GM12878 (cell line): ENCODE results near the gene MANEAL. TPM values are rescaled to one million over a fixed set of nuclear protein-coding genes. Genes with fewer than 3 reads are reported as not detected.

Experiments used
- ATAC-seq: fragments of 200-7000 bp; cut with Tn5 transposase; 3 replicates; pipeline ENCODE4 v1.9.1; 2020; ENCODE audit warnings: mild to moderate bottlenecking, moderate library complexity
- BruUV-seq: library from RNA; stranded (reverse); fragments of 400-500 nt; replicated peaks from 2 replicates; lab custom pipeline; 2021; lab: Mats Ljungman, UMichigan
- CTCF ChIA-PET: fragments of 300-600 bp; sonication (Branson Sonifier 250); formaldehyde crosslinking; extraction: SDS; loops from one replicate; lab custom pipeline; 2021; ENCODE audit warnings: inconsistent platforms; lab: Yijun Ruan, JAX
- POLR2A ChIA-PET: fragments of 350-600 bp; formaldehyde crosslinking; extraction: SDS; loops from one replicate; lab custom pipeline; 2021; ENCODE audit warnings: inconsistent platforms; lab: Charles Lee
- RAD21 ChIA-PET: fragments of 300-600 bp; sonication (Branson Sonifier 250); formaldehyde crosslinking; loops from one replicate; lab custom pipeline; 2023; ENCODE audit warnings: antibody characterized with exemption; ENCODE audit not compliant: unreplicated experiment; lab: Charles Lee
- SMC1A ChIA-PET: fragments of 300-600 bp; sonication (Branson Sonifier 250); formaldehyde crosslinking; loops from one replicate; lab custom pipeline; 2023; ENCODE audit not compliant: unreplicated experiment, uncharacterized antibody; lab: Charles Lee
- DNase-seq: peaks from one replicate; pipeline ENCODE4 v3.0.0-alpha.2; 2011; ENCODE audit warnings: low read depth, low spot score
- FAIRE-seq: peaks from 3 replicates; lab custom pipeline; 2011; peaks lifted over from hg19 to GRCh38; lab: Jason Lieb, UNC
- H2AFZ ChIP-seq: 2 replicates; pipeline ENCODE4 v1.6.0; 2011; ENCODE audit warnings: low read depth, low read length, control low read depth; ENCODE audit not compliant: control insufficient read depth
- H3K27ac ChIP-seq: 2 replicates; pipeline ENCODE4 v1.5.1; 2011; ENCODE audit warnings: control low read depth; ENCODE audit not compliant: control insufficient read depth, insufficient read depth
- H3K27me3 ChIP-seq, 2 experiments: replicated peaks in 1 of 2; 2 replicates each; pipeline versions ENCODE4 v1.6.0 to v1.6.1; 2011; ENCODE audit warnings: low read length in 1 of 2; ENCODE audit not compliant: control insufficient read depth in 2 of 2, insufficient read depth in 2 of 2
- H3K36me3 ChIP-seq, 2 experiments: 2 replicates each; pipeline ENCODE4 v1.5.1; 2011; ENCODE audit warnings: low read length in 1 of 2; ENCODE audit not compliant: control insufficient read depth in 2 of 2, insufficient read depth in 2 of 2
- H3K4me1 ChIP-seq: 2 replicates; pipeline ENCODE4 v1.6.1; 2011; ENCODE audit warnings: mild to moderate bottlenecking, low read length, moderate library complexity, mixed read lengths; ENCODE audit not compliant: control insufficient read depth, insufficient read depth
- H3K4me2 ChIP-seq: 2 replicates; pipeline ENCODE4 v1.6.0; 2011; ENCODE audit warnings: control low read depth; ENCODE audit not compliant: control insufficient read depth, insufficient read depth
- H3K4me3 ChIP-seq: fragments of 200-600 bp; sonication (generic); 2 replicates; pipeline ENCODE4 v1.5.1; 2016
- H3K79me2 ChIP-seq: 2 replicates; pipeline ENCODE4 v1.6.0; 2011; ENCODE audit warnings: low read length; ENCODE audit not compliant: control insufficient read depth, insufficient read depth
- H3K9ac ChIP-seq: 2 replicates; pipeline ENCODE4 v1.8.0; 2011; ENCODE audit warnings: low read length, control low read depth, mixed read lengths; ENCODE audit not compliant: control insufficient read depth, insufficient read depth
- H3K9me3 ChIP-seq: replicated peaks from 3 replicates; pipeline ENCODE4 v1.5.1; 2011; ENCODE audit warnings: mild to moderate bottlenecking, low read length; ENCODE audit not compliant: control insufficient read depth, insufficient read depth
- H4K20me1 ChIP-seq: 2 replicates; pipeline ENCODE4 v1.6.0; 2011; ENCODE audit not compliant: control insufficient read depth, insufficient read depth
- BCL3 ChIP-seq: IDR thresholded peaks from 2 replicates; pipeline ENCODE4 v1.6.1; 2011; ENCODE audit warnings: borderline replicate concordance, low read depth, mild to moderate bottlenecking, moderate library complexity, low read length; ENCODE audit not compliant: insufficient read depth, poor library complexity, severe bottlenecking
- E2F4 ChIP-seq: IDR thresholded peaks from 2 replicates; pipeline ENCODE4 v1.6.1; 2012; ENCODE audit warnings: low read depth, low read length, improper control_type of control experiment
- MXI1 ChIP-seq: fragments of 150-350 bp; IDR thresholded peaks from 2 replicates; pipeline ENCODE4 v1.6.1; 2011; ENCODE audit warnings: low read depth, mild to moderate bottlenecking, inconsistent platforms, low read length, improper control_type of control experiment
- SUZ12 ChIP-seq: fragments of 200-600 bp; sonication (generic); IDR thresholded peaks from one replicate; pipeline ENCODE4 v1.6.1; 2018; ENCODE audit warnings: antibody characterized with exemption, mild to moderate bottlenecking; ENCODE audit not compliant: unreplicated experiment
- ZBTB11 ChIP-seq: fragments of 450-650 bp; formaldehyde crosslinking; IDR thresholded peaks from 2 replicates; pipeline ENCODE4 v1.5.0; 2022; ENCODE audit warnings: mild to moderate bottlenecking, missing genetic modification characterization
- ZBTB40 ChIP-seq: fragments of 450-650 bp; IDR thresholded peaks from 2 replicates; pipeline ENCODE4 v1.6.1; 2016; ENCODE audit warnings: mild to moderate bottlenecking, moderate library complexity, borderline replicate concordance
- WGBS: methylation state at CpG from one replicate; pipeline ENCODE4 v1.1.6; 2016; ENCODE audit warnings: low lambda C conversion rate; ENCODE audit not compliant: insufficient replicate concordance, insufficient coverage; ENCODE audit errors: missing lambda C conversion rate; 5-methylcytosine and 5-hydroxymethylcytosine counted together
- in situ Hi-C: fragments of 300-500 bp; cut with MboI; formaldehyde crosslinking; loops from 9 replicates; pipeline ENCODE4 v1.14.3; 2018; ENCODE audit warnings: mixed read lengths
- intact Hi-C: fragments of 100-400 bp; cut with micrococcal nuclease; formaldehyde crosslinking; loops from one replicate; pipeline ENCODE4 v1.14.2; 2022; ENCODE audit not compliant: unreplicated experiment
- polyA plus RNA-seq, 11 experiments: library from polyadenylated mRNA; depleted of rRNA in 4 of 11; unstranded in 6 of 11; stranded (reverse) in 5 of 11; fragments of >200 nt; fragmentation: Nextera tagmentation in 4 of 11; fragmentation: Illumina TruSeq in 1 of 11; extraction: Ambion mirVana in 4 of 11; extraction: Trizol in 1 of 11; gene quantifications; 1 replicate in 1 of 11; 2 replicates in 10 of 11; pipeline versions ENCODE4 v1.2.1 to v1.2.3, GENCODE V29; 2011 to 2016; ENCODE audit warnings: inconsistent platforms in 2 of 11, missing spikeins in 2 of 11, low read depth in 1 of 11
- total RNA-seq, 4 experiments: library from RNA; depleted of rRNA in 3 of 4; stranded (reverse); fragments of >200 nt in 3 of 4; fragmentation: Illumina TruSeq in 1 of 4; extraction: Trizol in 1 of 4; gene quantifications; 2 replicates each; pipeline versions ENCODE4 v1.2.1 to v1.2.3, GENCODE V29; 2013 to 2021

Gene MANEAL
- total and polyA plus RNA-seq, 10 of the 15 experiments (the other 5 are each of a cell fraction or from before 2014, with no cell fraction given): 0.83 to 11.1 (median 5.7) TPM

GRCh38 chr1:37752213-37752582 lies 41.4 kb upstream of the MANEAL start:
- H3K4me2 ChIP-seq: peak overlapping the region; percentile 33; the same call in 1 of the 2 replicates
- no peaks in the 10 kb centered on the region for H3K9me3 ChIP-seq
- ChIA-PET CTCF (no interaction called here), POLR2A (no interaction called here), SMC1A (no interaction called here), RAD21 (no interaction called here)
- no peaks in the 10 kb centered on the region for H4K20me1 ChIP-seq
- intact Hi-C loops (no loop called here), in situ Hi-C loops (no loop called here)
- no TSS peak for BruUV-seq
- no peak overlapping the region for H3K27ac ChIP-seq
- DNase-seq: no peak
- H3K4me1 ChIP-seq: no peaks in the 10 kb centered on the region; the same call in 1 of the 2 replicates
- 54% methylated on average over 11 of the region's 11 CpGs for WGBS
- FAIRE-seq: no peak
- no peak overlapping the region for H3K9ac ChIP-seq
- H3K4me3 ChIP-seq: no peak overlapping the region
- TF ChIP-seq ZBTB11 (no peak), MXI1 (no peak), SUZ12 (no peak), BCL3 (no peak), ZBTB40 (no peak), E2F4 (no peak)
- H3K36me3 ChIP-seq: no peaks in the 10 kb centered on the region
- no peak for ATAC-seq
- peaks cover 5 to 6% of the 10 kb centered on the region in 2 experiments; a peak in 2 of 4 replicates for H3K27me3 ChIP-seq
- no peaks in the 10 kb centered on the region for H3K79me2 ChIP-seq
- no peak overlapping the region for H2AFZ ChIP-seq
